ENCODE results near the gene CALD1.

Gene CALD1

GRCh38 chr7:134870156-134870555 is 90.7 kb downstream of the CALD1 start:
- DNase-seq: no peak

GRCh38 chr7:134870781-134871180 is 91.3 kb downstream of the CALD1 start:
- no peak for DNase-seq

GRCh38 chr7:134873253-134873652 is 93.8 kb downstream of the CALD1 start:
- DNase-seq: no peak

GRCh38 chr7:134874407-134874806 is 95.0 kb downstream of the CALD1 start:
- no peak for DNase-seq

- no peak for DNase-seq
Measured at GRCh38 chr7:134875867-134876266, 96.4 kb downstream of the CALD1 start.

GRCh38 chr7:134878746-134879357 is 99.4 kb downstream of the CALD1 start:
- no peak for DNase-seq

- no peak for DNase-seq
Measured at GRCh38 chr7:134879815-134880475, 100.5 kb downstream of the CALD1 start.

GRCh38 chr7:134882481-134882880 is 103.0 kb downstream of the CALD1 start:
- DNase-seq: no peak

GRCh38 chr7:134885967-134886352 is 106.5 kb downstream of the CALD1 start:
- no peak for DNase-seq

- no peak for DNase-seq
Measured at GRCh38 chr7:134886353-134887057, 107.1 kb downstream of the CALD1 start.

- no peak for DNase-seq
Measured at GRCh38 chr7:134887523-134887922, 108.1 kb downstream of the CALD1 start.

- DNase-seq: no peak
Measured at GRCh38 chr7:134888141-134888740, 108.8 kb downstream of the CALD1 start.

- no peak for DNase-seq
Measured at GRCh38 chr7:134890246-134891240, 111.1 kb downstream of the CALD1 start.

- peak; percentile 41 for DNase-seq
Measured at GRCh38 chr7:134891262-134891695, 111.8 kb downstream of the CALD1 start.

GRCh38 chr7:134891696-134892678 is 112.6 kb downstream of the CALD1 start:
- DNase-seq: no peak

- no peak for DNase-seq
Measured at GRCh38 chr7:134892963-134893362, 113.5 kb downstream of the CALD1 start.

GRCh38 chr7:134893920-134894319 is 114.5 kb downstream of the CALD1 start:
- DNase-seq: no peak

- DNase-seq: no peak
Measured at GRCh38 chr7:134894928-134895327, 115.5 kb downstream of the CALD1 start.

GRCh38 chr7:134896073-134896472 is 116.6 kb downstream of the CALD1 start:
- no peak for DNase-seq

- DNase-seq: no peak
Measured at GRCh38 chr7:134897936-134898335, 118.5 kb downstream of the CALD1 start.

GRCh38 chr7:134899729-134900128 is 120.3 kb downstream of the CALD1 start:
- no peak for DNase-seq
